Mesendoderm (in vitro differentiated cells): ENCODE results near the gene HOXD8.

Experiments used
- DNase-seq: peaks from one replicate; pipeline ENCODE4 v3.0.0; 2013
- H2AK5ac ChIP-seq: 2 replicates; pipeline ENCODE4 v1.6.1; 2013; ENCODE audit warnings: low read length, inconsistent platforms
- H2BK120ac ChIP-seq: 2 replicates; pipeline ENCODE4 v1.6.1; 2013; ENCODE audit warnings: low read depth, mild to moderate bottlenecking, low read length, moderate library complexity, mixed read lengths
- H2BK15ac ChIP-seq: replicated peaks from 2 replicates; pipeline ENCODE4 v1.6.1; 2013; ENCODE audit warnings: low read depth, mild to moderate bottlenecking, moderate library complexity
- H2BK5ac ChIP-seq: 2 replicates; pipeline ENCODE4 v1.6.1; 2013; ENCODE audit warnings: low read length, inconsistent platforms
- H3K18ac ChIP-seq: 2 replicates; pipeline ENCODE4 v1.6.1; 2013; ENCODE audit warnings: mild to moderate bottlenecking, low read length, mixed read lengths
- H3K23ac ChIP-seq: one replicate; pipeline ENCODE4 v1.6.1; 2013; ENCODE audit warnings: low read length
- H3K27ac ChIP-seq: 2 replicates; pipeline ENCODE4 v1.5.1; 2013; ENCODE audit warnings: low read depth, mild to moderate bottlenecking, inconsistent platforms, low read length, moderate library complexity
- H3K27me3 ChIP-seq: 2 replicates; pipeline ENCODE4 v1.6.1; 2013; ENCODE audit warnings: low read length, control low read depth, mild to moderate bottlenecking, inconsistent platforms; ENCODE audit not compliant: insufficient read depth, poor library complexity
- H3K36me3 ChIP-seq: 2 replicates; pipeline ENCODE4 v1.6.1; 2013; ENCODE audit warnings: low read length, inconsistent platforms; ENCODE audit not compliant: control insufficient read depth, insufficient read depth
- H3K4ac ChIP-seq: one replicate; pipeline ENCODE4 v1.6.1; 2013; ENCODE audit warnings: low read depth, mild to moderate bottlenecking, low read length, moderate library complexity
- H3K4me1 ChIP-seq: 2 replicates; pipeline ENCODE4 v1.6.1; 2013; ENCODE audit warnings: low read depth, low read length, inconsistent platforms; ENCODE audit not compliant: control insufficient read depth
- H3K4me2 ChIP-seq: 2 replicates; pipeline ENCODE4 v1.6.1; 2013; ENCODE audit warnings: low read length
- H3K4me3 ChIP-seq: 2 replicates; pipeline ENCODE4 v1.5.1; 2013; ENCODE audit warnings: mild to moderate bottlenecking, low read length
- H3K56ac ChIP-seq: one replicate; pipeline ENCODE4 v1.6.1; 2013; ENCODE audit warnings: low read length
- H3K79me1 ChIP-seq: 2 replicates; pipeline ENCODE4 v1.6.1; 2013; ENCODE audit warnings: low read length, inconsistent platforms
- H3K79me2 ChIP-seq: 2 replicates; pipeline ENCODE4 v1.6.1; 2013; ENCODE audit warnings: mild to moderate bottlenecking, low read length; ENCODE audit not compliant: control insufficient read depth, insufficient read depth
- H3K9ac ChIP-seq: 2 replicates; pipeline ENCODE4 v1.6.1; 2013; ENCODE audit warnings: low read length, inconsistent platforms
- H4K5ac ChIP-seq: one replicate; pipeline ENCODE4 v1.6.1; 2013; ENCODE audit warnings: low read length
- H4K8ac ChIP-seq: one replicate; pipeline ENCODE4 v1.6.1; 2013; ENCODE audit warnings: low read depth, mild to moderate bottlenecking, control low read depth, low read length, moderate library complexity
- WGBS: extraction: QIAGEN DNeasy Blood & Tissue Kit; methylation state at CpG from one replicate; pipeline ENCODE4 v1.1.7; 2013; ENCODE audit warnings: low lambda C conversion rate, missing lambda C conversion rate; ENCODE audit not compliant: insufficient coverage; ENCODE audit errors: extremely low coverage; 5-methylcytosine and 5-hydroxymethylcytosine counted together

Gene HOXD8

GRCh38 chr2:176171351-176172006, 42.0 kb downstream of the HOXD8 start:
- Histone ChIP-seq H2BK120ac (no peak overlapping the region), H3K27ac (no peak overlapping the region), H3K36me3 (no peaks in the 10 kb centered on the region), H3K18ac (no peak overlapping the region), H3K79me2 (no peaks in the 10 kb centered on the region), H3K27me3 (peaks cover 65% of the 10 kb centered on the region), H4K8ac (no peak overlapping the region), H2AK5ac (no peak overlapping the region), H3K4me2 (peak overlapping the region; percentile 51), H4K5ac (no peak overlapping the region), H2BK15ac (no peak overlapping the region), H3K4me3 (no peak overlapping the region), H3K4me1 (no peaks in the 10 kb centered on the region), H3K79me1 (no peaks in the 10 kb centered on the region), H3K56ac (peak overlapping the region; percentile 80), H2BK5ac (no peak overlapping the region), H3K23ac (peak overlapping the region; percentile 52), H3K9ac (peak overlapping the region; percentile 30), H3K4ac (no peak overlapping the region)
- no CpG with 5 or more reads among the region's 51 CpGs for WGBS
- DNase-seq: peak; percentile 51

DNA sequence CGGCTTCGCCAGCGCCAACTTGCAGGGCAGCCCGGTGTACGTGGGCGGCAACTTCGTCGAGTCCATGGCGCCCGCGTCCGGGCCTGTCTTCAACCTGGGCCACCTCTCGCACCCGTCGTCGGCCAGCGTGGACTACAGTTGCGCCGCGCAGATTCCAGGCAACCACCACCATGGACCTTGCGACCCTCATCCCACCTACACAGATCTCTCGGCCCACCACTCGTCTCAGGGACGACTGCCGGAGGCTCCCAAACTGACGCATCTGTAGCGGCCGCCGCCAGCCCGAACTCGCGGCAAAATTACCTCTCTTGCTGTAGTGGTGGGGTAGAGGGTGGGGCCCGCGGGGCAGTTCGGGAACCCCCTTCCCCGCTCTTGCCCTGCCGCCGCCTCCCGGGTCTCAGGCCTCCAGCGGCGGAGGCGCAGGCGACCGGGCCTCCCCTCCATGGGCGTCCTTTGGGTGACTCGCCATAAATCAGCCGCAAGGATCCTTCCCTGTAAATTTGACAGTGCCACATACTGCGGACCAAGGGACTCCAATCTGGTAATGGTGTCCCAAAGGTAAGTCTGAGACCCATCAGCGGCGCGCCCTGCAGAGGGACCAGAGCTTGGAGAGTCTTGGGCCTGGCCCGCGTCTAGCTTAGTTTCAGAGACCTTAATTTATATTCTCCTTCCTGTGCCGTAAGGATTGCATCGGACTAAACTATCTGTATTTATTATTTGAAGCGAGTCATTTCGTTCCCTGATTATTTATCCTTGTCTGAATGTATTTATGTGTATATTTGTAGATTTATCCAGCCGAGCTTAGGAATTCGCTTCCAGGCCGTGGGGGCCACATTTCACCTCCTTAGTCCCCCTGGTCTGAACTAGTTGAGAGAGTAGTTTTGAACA, 42.7 kb downstream of the HOXD8 start:
- H2BK120ac ChIP-seq: no peak overlapping the region
- no peak overlapping the region for H3K4ac ChIP-seq
- H3K4me3 ChIP-seq: no peak overlapping the region
- no peak overlapping the region for H4K5ac ChIP-seq
- H3K27me3 ChIP-seq: peaks cover 66% of the 10 kb centered on the region
- no peak overlapping the region for H2BK15ac ChIP-seq
- H3K18ac ChIP-seq: no peak overlapping the region
- H2BK5ac ChIP-seq: no peak overlapping the region
- H3K23ac ChIP-seq: peak overlapping the region; percentile 52
- H2AK5ac ChIP-seq: no peak overlapping the region
- H3K9ac ChIP-seq: peak overlapping the region; percentile 30
- H3K56ac ChIP-seq: peak overlapping the region; percentile 80
- H3K4me2 ChIP-seq: peak overlapping the region; percentile 51
- H3K4me1 ChIP-seq: peaks cover 2% of the 10 kb centered on the region
- WGBS: no CpG with 5 or more reads among the region's 60 CpGs
- H3K79me2 ChIP-seq: no peaks in the 10 kb centered on the region
- DNase-seq: peak; percentile 32
- H4K8ac ChIP-seq: no peak overlapping the region
- H3K27ac ChIP-seq: no peak overlapping the region
- H3K79me1 ChIP-seq: no peaks in the 10 kb centered on the region
- H3K36me3 ChIP-seq: no peaks in the 10 kb centered on the region

GRCh38 chr2:176172895-176173566, 43.5 kb downstream of the HOXD8 start:
- no peak overlapping the region for H3K27ac ChIP-seq
- H2BK120ac ChIP-seq: no peak overlapping the region
- no peak overlapping the region for H2AK5ac ChIP-seq
- no peak overlapping the region for H3K9ac ChIP-seq
- H3K18ac ChIP-seq: no peak overlapping the region
- H3K4me3 ChIP-seq: no peak overlapping the region
- H2BK5ac ChIP-seq: no peak overlapping the region
- no peak for DNase-seq
- peaks cover 60% of the 10 kb centered on the region for H3K27me3 ChIP-seq
- no peak overlapping the region for H3K4ac ChIP-seq
- H4K5ac ChIP-seq: no peak overlapping the region
- H3K79me1 ChIP-seq: no peaks in the 10 kb centered on the region
- peaks cover 2% of the 10 kb centered on the region for H3K4me1 ChIP-seq
- no peak overlapping the region for H4K8ac ChIP-seq
- WGBS: no CpG with 5 or more reads among the region's 14 CpGs
- no peak overlapping the region for H3K23ac ChIP-seq
- H3K36me3 ChIP-seq: no peaks in the 10 kb centered on the region
- H3K79me2 ChIP-seq: no peaks in the 10 kb centered on the region
- no peak overlapping the region for H3K4me2 ChIP-seq
- H2BK15ac ChIP-seq: no peak overlapping the region
- no peak overlapping the region for H3K56ac ChIP-seq

GRCh38 chr2:176173567-176174381, 44.3 kb downstream of the HOXD8 start:
- H2AK5ac ChIP-seq: no peak overlapping the region
- no CpG with 5 or more reads among the region's 7 CpGs for WGBS
- no peaks in the 10 kb centered on the region for H3K36me3 ChIP-seq
- H4K8ac ChIP-seq: no peak overlapping the region
- H3K23ac ChIP-seq: no peak overlapping the region
- peaks cover 62% of the 10 kb centered on the region for H3K27me3 ChIP-seq
- no peak overlapping the region for H2BK15ac ChIP-seq
- no peak overlapping the region for H3K4me3 ChIP-seq
- DNase-seq: no peak
- no peak overlapping the region for H2BK120ac ChIP-seq
- H3K18ac ChIP-seq: no peak overlapping the region
- H2BK5ac ChIP-seq: no peak overlapping the region
- no peaks in the 10 kb centered on the region for H3K79me1 ChIP-seq
- no peak overlapping the region for H3K27ac ChIP-seq
- H3K56ac ChIP-seq: no peak overlapping the region
- no peak overlapping the region for H3K4me2 ChIP-seq
- H3K4ac ChIP-seq: no peak overlapping the region
- H4K5ac ChIP-seq: no peak overlapping the region
- peaks cover 2% of the 10 kb centered on the region for H3K4me1 ChIP-seq
- H3K9ac ChIP-seq: no peak overlapping the region
- H3K79me2 ChIP-seq: no peaks in the 10 kb centered on the region

DNA sequence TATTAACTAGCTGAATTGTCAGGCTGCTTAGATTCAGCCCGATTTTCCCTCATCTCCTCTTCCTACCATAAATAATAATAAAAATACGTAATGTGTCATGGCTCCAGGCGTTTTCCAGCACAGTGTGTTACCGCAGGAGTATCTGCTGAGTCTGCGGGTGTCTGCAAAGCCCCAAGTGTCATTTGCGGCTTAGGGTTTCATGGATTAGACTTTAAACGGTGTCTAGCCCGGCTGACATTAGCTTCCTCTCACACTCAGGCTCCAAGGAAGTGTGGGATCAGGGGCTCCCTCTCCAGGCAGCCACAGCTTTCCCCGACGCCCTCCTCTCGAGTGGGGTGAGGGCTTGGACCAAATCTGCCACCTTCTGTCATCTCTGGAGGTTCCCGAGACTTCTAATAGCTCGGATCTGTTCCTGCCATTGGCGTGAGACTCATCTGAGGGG, 44.9 kb downstream of the HOXD8 start:
- Histone ChIP-seq H3K23ac (no peak overlapping the region), H2BK15ac (no peak overlapping the region), H3K4ac (no peak overlapping the region), H4K8ac (no peak overlapping the region), H3K4me1 (peaks cover 2% of the 10 kb centered on the region), H3K36me3 (no peaks in the 10 kb centered on the region), H2AK5ac (no peak overlapping the region), H4K5ac (no peak overlapping the region), H3K27ac (no peak overlapping the region), H3K79me1 (no peaks in the 10 kb centered on the region), H3K27me3 (peaks cover 63% of the 10 kb centered on the region), H3K79me2 (no peaks in the 10 kb centered on the region), H3K9ac (no peak overlapping the region), H2BK5ac (no peak overlapping the region), H3K56ac (peak overlapping the region; percentile 25), H3K4me3 (no peak overlapping the region), H3K4me2 (no peak overlapping the region), H2BK120ac (no peak overlapping the region), H3K18ac (no peak overlapping the region)
- no peak for DNase-seq
- WGBS: no CpG with 5 or more reads among the region's 14 CpGs
